Central memory CD8-positive, alpha-beta T cell (primary cell): ENCODE measurements around the gene MRPL9.
A peak's percentile ranks its signal among the peaks of the same experiment; 100 is the strongest.
"Not testable (repeated sequence)": the region's sequence is repeated elsewhere in the genome, so short reads cannot be mapped to it uniquely, and the experiment has no call there.

Experiments
- ATAC-seq: fragments of 150-1000 bp; cut with Tn5 transposase; replicated peaks from 2 replicates; pipeline ENCODE4 v1.10.0; 2022; ENCODE audit warnings: mild to moderate bottlenecking, moderate FRiP score, moderate number of reproducible peaks; ENCODE audit not compliant: poor library complexity, severe bottlenecking; ENCODE audit errors: extremely low read depth
- DNase-seq, 2 donors: peaks; one replicate each; pipeline ENCODE4 v3.0.0; 2021; ENCODE audit warnings: low spot score in 2 of 2
- H3K27ac Mint-ChIP-seq: one replicate; pipeline ENCODE4 v1.8.0; 2022; ENCODE audit warnings: low read depth, mild to moderate bottlenecking, moderate library complexity, mixed read lengths
- H3K27me3 Mint-ChIP-seq: one replicate; pipeline ENCODE4 v1.8.0; 2022; ENCODE audit warnings: mixed read lengths
- H3K36me3 Mint-ChIP-seq: one replicate; pipeline ENCODE4 v1.8.0; 2022; ENCODE audit warnings: mild to moderate bottlenecking, moderate library complexity, mixed read lengths; ENCODE audit not compliant: insufficient read depth
- H3K4me1 Mint-ChIP-seq: one replicate; pipeline ENCODE4 v1.8.0; 2022; ENCODE audit warnings: mixed read lengths
- H3K4me3 Mint-ChIP-seq: one replicate; pipeline ENCODE4 v1.8.0; 2022; ENCODE audit warnings: mild to moderate bottlenecking, moderate library complexity, mixed read lengths
- H3K9me3 Mint-ChIP-seq: one replicate; pipeline ENCODE4 v1.8.0; 2022; ENCODE audit warnings: mixed read lengths

Gene MRPL9

GRCh38 chr1:151777317-151777716 lies 14.0 kb upstream of the MRPL9 start:
- H3K4me3 Mint-ChIP-seq, result no peak overlapping the region
- H3K27me3 Mint-ChIP-seq, result no peaks in the 10 kb centered on the region
- peaks cover 42% of the 10 kb centered on the region for H3K36me3 Mint-ChIP-seq
- H3K9me3 Mint-ChIP-seq, result no peaks in the 10 kb centered on the region
- no peak overlapping the region for H3K27ac Mint-ChIP-seq
- ATAC-seq, result no peak
- no peaks in the 10 kb centered on the region for H3K4me1 Mint-ChIP-seq
- DNase-seq, result no peak

GRCh38 chr1:151776665-151777062 lies 13.4 kb upstream of the MRPL9 start:
- peaks cover 41% of the 10 kb centered on the region for H3K36me3 Mint-ChIP-seq
- H3K9me3 Mint-ChIP-seq, result no peaks in the 10 kb centered on the region
- no peak overlapping the region for H3K4me3 Mint-ChIP-seq
- ATAC-seq, result no peak
- no peaks in the 10 kb centered on the region for H3K4me1 Mint-ChIP-seq
- H3K27ac Mint-ChIP-seq, result no peak overlapping the region
- DNase-seq, result no peak
- no peaks in the 10 kb centered on the region for H3K27me3 Mint-ChIP-seq

- no peak for DNase-seq
- H3K27me3 Mint-ChIP-seq, result no peaks in the 10 kb centered on the region
- no peaks in the 10 kb centered on the region for H3K4me1 Mint-ChIP-seq
- H3K4me3 Mint-ChIP-seq, result no peak overlapping the region
- no peak overlapping the region for H3K27ac Mint-ChIP-seq
- no peak for ATAC-seq
- peaks cover 37% of the 10 kb centered on the region for H3K36me3 Mint-ChIP-seq
- H3K9me3 Mint-ChIP-seq, result no peaks in the 10 kb centered on the region
Measured at GRCh38 chr1:151775894-151776664, 12.8 kb upstream of the MRPL9 start.

GRCh38 chr1:151774256-151774922 lies 11.1 kb upstream of the MRPL9 start:
- Mint-ChIP-seq H3K4me3 (no peak overlapping the region), H3K27me3 (no peaks in the 10 kb centered on the region), H3K9me3 (no peaks in the 10 kb centered on the region), H3K36me3 (peaks cover 27% of the 10 kb centered on the region), H3K27ac (no peak overlapping the region), H3K4me1 (no peaks in the 10 kb centered on the region)
- DNase-seq, result no peak
- no peak for ATAC-seq

GRCh38 chr1:151773702-151774101 lies 10.4 kb upstream of the MRPL9 start:
- DNase-seq (no peak), ATAC-seq (no peak)
- H3K4me3 Mint-ChIP-seq, result no peak overlapping the region
- H3K27me3 Mint-ChIP-seq, result no peaks in the 10 kb centered on the region
- no peak overlapping the region for H3K27ac Mint-ChIP-seq
- H3K9me3 Mint-ChIP-seq, result no peaks in the 10 kb centered on the region
- H3K4me1 Mint-ChIP-seq, result no peaks in the 10 kb centered on the region
- peaks cover 21% of the 10 kb centered on the region for H3K36me3 Mint-ChIP-seq

- not testable (repeated sequence) for ATAC-seq
Measured at GRCh38 chr1:151769270-151769669, 6.0 kb upstream of the MRPL9 start.

GRCh38 chr1:151768351-151769066 lies 5.2 kb upstream of the MRPL9 start:
- not testable (repeated sequence) for H3K36me3 Mint-ChIP-seq, DNase-seq, H3K9me3 Mint-ChIP-seq, H3K27ac Mint-ChIP-seq, ATAC-seq, H3K4me3 Mint-ChIP-seq, H3K27me3 Mint-ChIP-seq
- peaks cover 11% of the 10 kb centered on the region for H3K4me1 Mint-ChIP-seq

More at GRCh38 chr1:151769270-151769669, 6.0 kb upstream of the MRPL9 start:
- not testable (repeated sequence) for DNase-seq, H3K4me1 Mint-ChIP-seq, H3K4me3 Mint-ChIP-seq, H3K9me3 Mint-ChIP-seq, H3K27ac Mint-ChIP-seq, H3K36me3 Mint-ChIP-seq, H3K27me3 Mint-ChIP-seq

- ATAC-seq (peak; percentile 3), DNase-seq (no peak)
- Mint-ChIP-seq H3K27ac (peak overlapping the region; percentile 98), H3K4me3 (peak overlapping the region; percentile 91), H3K36me3 (peaks cover 43% of the 10 kb centered on the region), H3K4me1 (peaks cover 25% of the 10 kb centered on the region), H3K9me3 (no peaks in the 10 kb centered on the region), H3K27me3 (no peaks in the 10 kb centered on the region)
Measured at GRCh38 chr1:151763990-151764389, 694 bp upstream of the MRPL9 start.

GRCh38 chr1:151760597-151761385 lies 2.5 kb downstream of the MRPL9 start:
- Mint-ChIP-seq H3K36me3 (peaks cover 57% of the 10 kb centered on the region), H3K4me3 (no peak overlapping the region), H3K9me3 (no peaks in the 10 kb centered on the region), H3K27me3 (no peaks in the 10 kb centered on the region), H3K4me1 (peaks cover 30% of the 10 kb centered on the region), H3K27ac (no peak overlapping the region)
- DNase-seq, result no peak
- no peak for ATAC-seq

- H3K36me3 Mint-ChIP-seq, result peaks cover 57% of the 10 kb centered on the region
- H3K27ac Mint-ChIP-seq, result no peak overlapping the region
- H3K9me3 Mint-ChIP-seq, result no peaks in the 10 kb centered on the region
Measured at GRCh38 chr1:151759241-151759640, 4.1 kb downstream of the MRPL9 start.

GRCh38 chr1:151756291-151756690 lies 7.0 kb downstream of the MRPL9 start:
- Mint-ChIP-seq H3K27ac (no peak overlapping the region), H3K36me3 (peaks cover 35% of the 10 kb centered on the region), H3K27me3 (no peaks in the 10 kb centered on the region), H3K4me1 (peaks cover 5% of the 10 kb centered on the region), H3K4me3 (no peak overlapping the region), H3K9me3 (no peaks in the 10 kb centered on the region)
- ATAC-seq (no peak), DNase-seq (no peak)

More at GRCh38 chr1:151759241-151759640, 4.1 kb downstream of the MRPL9 start:
- Mint-ChIP-seq H3K27me3 (no peaks in the 10 kb centered on the region), H3K4me3 (no peak overlapping the region), H3K4me1 (peaks cover 26% of the 10 kb centered on the region)
- DNase-seq, result no peak
- ATAC-seq, result no peak

GRCh38 chr1:151741516-151741915 lies 21.8 kb downstream of the MRPL9 start:
- no peak for ATAC-seq
- no peak for DNase-seq
- Mint-ChIP-seq H3K27ac (no peak overlapping the region), H3K4me1 (no peaks in the 10 kb centered on the region), H3K4me3 (no peak overlapping the region), H3K36me3 (no peaks in the 10 kb centered on the region), H3K27me3 (peaks cover 7% of the 10 kb centered on the region), H3K9me3 (no peaks in the 10 kb centered on the region)
